ENCODE results near the gene SLIRP.
A peak's percentile ranks its signal among the peaks of the same experiment; 100 is the strongest.
"Not testable (repeated sequence)": the region's sequence is repeated elsewhere in the genome, so short reads cannot be mapped to it uniquely, and the experiment has no call there.

SLIRP gene

DNA sequence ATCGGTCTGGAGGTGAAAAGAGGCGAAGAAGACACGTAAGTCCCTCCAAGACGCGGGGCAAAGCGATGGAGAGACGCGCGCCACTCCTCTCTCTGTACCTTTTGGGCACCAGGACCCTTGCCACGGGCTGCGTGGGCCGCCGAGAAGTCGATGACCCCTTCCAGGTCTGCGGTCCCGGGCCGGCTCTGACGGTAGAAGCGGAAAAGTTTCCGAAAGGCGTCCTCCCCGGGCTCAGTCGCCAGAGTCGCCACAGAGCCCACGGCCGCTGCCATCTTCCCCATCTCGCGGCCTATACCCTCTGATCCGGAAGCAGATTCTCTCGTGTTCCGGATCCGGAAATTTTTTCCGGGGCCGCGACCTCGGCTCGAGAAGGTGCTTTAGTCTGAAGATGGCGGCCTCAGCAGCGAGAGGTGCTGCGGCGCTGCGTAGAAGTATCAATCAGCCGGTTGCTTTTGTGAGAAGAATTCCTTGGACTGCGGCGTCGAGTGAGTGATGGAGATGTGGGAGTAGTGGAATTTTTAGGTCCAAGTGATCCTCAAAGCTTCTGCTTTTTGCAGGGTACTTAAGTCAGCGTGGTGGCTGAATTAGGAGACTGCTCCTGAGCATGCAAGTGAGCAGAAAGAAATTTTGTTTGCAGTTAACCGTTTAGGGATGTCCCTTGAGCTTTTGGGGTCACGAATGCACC lies at the start of gene SLIRP, which contains the start of gene ALKBH1:
SLIRP (plus strand) TSS at position 380 of the 685 bp plus-strand sequence; CDS start at position 389, 9 bp downstream.
ALKBH1 (minus strand) TSS at position 300 of the 685 bp plus-strand sequence; CDS start at position 281, 19 bp downstream.
- H3K36me3 ChIP-seq (ENCODE audit: insufficient read depth, insufficient read length, low read length) = peaks cover 47% of the 10 kb centered on the region
- TF ChIP-seq ZNF274 (IDR thresholded peaks at IDR 0.05; ENCODE audit: low read depth, low read length) (no peak), YY1 (IDR thresholded peaks at IDR 0.05; ENCODE audit: insufficient read depth, insufficient read length) (peak; percentile 68)
- DNase-seq (ENCODE audit: low read depth, low spot score) = peak; percentile 52
- H3K4me1 ChIP-seq (ENCODE audit: insufficient read depth, insufficient read length) = no peaks in the 10 kb centered on the region
- H3K9ac ChIP-seq (ENCODE audit: insufficient read length, low read depth) = peak within 1 kb of the TSS; percentile 95
- H3K27me3 ChIP-seq (ENCODE audit: insufficient read depth, insufficient read length) = no peaks in the 10 kb centered on the region
- H3K9me3 ChIP-seq (ENCODE audit: insufficient read depth, low read length) = no peaks in the 10 kb centered on the region
- peak within 1 kb of the TSS; percentile 99 for H3K4me3 ChIP-seq (ENCODE audit: insufficient read length, low read depth)

DNA sequence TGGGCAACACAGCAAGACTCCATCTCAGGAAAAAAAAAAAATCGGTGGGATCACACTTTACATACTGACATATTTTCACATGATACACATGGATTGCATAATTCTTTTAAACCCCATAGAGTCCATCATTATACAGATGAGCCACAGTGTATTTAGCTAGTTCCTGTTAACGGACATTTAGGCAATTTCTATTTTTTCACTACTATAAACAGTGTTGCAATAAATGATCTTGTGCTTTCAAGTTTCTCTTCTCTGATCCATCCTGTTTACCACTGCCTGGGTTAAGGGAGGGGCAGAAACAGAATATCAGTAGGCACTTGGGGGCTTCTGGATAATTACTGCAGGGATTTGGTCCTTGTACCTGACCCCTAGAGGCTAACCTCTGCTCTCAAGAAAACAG lies 48.1 kb upstream of the SLIRP start:
- no peak overlapping the region for H3K9ac ChIP-seq (ENCODE audit: insufficient read length, low read depth)

DNA sequence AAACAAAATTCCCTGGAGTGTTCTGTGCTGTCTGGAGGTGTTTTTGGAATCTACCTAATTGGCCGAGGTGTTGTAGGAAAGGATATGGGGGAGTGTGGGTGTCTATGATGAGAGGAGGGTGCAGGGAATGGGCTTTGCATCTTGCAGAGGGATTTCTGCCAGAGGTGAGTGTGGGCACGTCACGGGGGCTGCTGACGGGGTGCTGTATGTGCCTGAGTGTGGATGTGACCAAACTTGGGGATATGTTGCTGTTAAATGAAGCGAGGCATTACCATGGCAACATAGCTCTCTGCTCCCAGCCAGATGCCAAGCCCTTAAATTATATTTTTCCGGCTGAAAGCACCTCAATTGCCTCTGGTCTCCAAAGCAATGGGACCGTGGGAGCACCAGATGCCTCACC lies 47.1 kb upstream of the SLIRP start:
- Histone ChIP-seq H3K36me3 (ENCODE audit: insufficient read depth, insufficient read length, low read length) (no peaks in the 10 kb centered on the region), H3K9ac (ENCODE audit: insufficient read length, low read depth) (no peak overlapping the region), H3K27me3 (ENCODE audit: insufficient read depth, insufficient read length) (no peaks in the 10 kb centered on the region), H3K9me3 (ENCODE audit: insufficient read depth, low read length) (no peaks in the 10 kb centered on the region), H3K4me3 (ENCODE audit: insufficient read length, low read depth) (no peak overlapping the region), H3K4me1 (ENCODE audit: insufficient read depth, insufficient read length) (no peaks in the 10 kb centered on the region)
- no peak for TF ChIP-seq SUZ12 (IDR thresholded peaks at IDR 0.05; ENCODE audit: extremely low read depth, insufficient read depth, insufficient read length)
- no peak for TF ChIP-seq ZNF274 (IDR thresholded peaks at IDR 0.05; ENCODE audit: low read depth, low read length)
- TF ChIP-seq YY1 (IDR thresholded peaks at IDR 0.05; ENCODE audit: insufficient read depth, insufficient read length) = no peak
- DNase-seq (ENCODE audit: low read depth, low spot score) = no peak

More for the DNA sequence above, 48.1 kb upstream of the SLIRP start:
- no peak overlapping the region for H3K4me3 ChIP-seq (ENCODE audit: insufficient read length, low read depth)
- H3K27me3 ChIP-seq (ENCODE audit: insufficient read depth, insufficient read length) = no peaks in the 10 kb centered on the region
- no peaks in the 10 kb centered on the region for H3K36me3 ChIP-seq (ENCODE audit: insufficient read depth, insufficient read length, low read length)
- no peak for DNase-seq (ENCODE audit: low read depth, low spot score)
- no peaks in the 10 kb centered on the region for H3K4me1 ChIP-seq (ENCODE audit: insufficient read depth, insufficient read length)
- TF ChIP-seq ZNF274 (IDR thresholded peaks at IDR 0.05; ENCODE audit: low read depth, low read length) (no peak), SUZ12 (IDR thresholded peaks at IDR 0.05; ENCODE audit: extremely low read depth, insufficient read depth, insufficient read length) (no peak)
- no peaks in the 10 kb centered on the region for H3K9me3 ChIP-seq (ENCODE audit: insufficient read depth, low read length)

DNA sequence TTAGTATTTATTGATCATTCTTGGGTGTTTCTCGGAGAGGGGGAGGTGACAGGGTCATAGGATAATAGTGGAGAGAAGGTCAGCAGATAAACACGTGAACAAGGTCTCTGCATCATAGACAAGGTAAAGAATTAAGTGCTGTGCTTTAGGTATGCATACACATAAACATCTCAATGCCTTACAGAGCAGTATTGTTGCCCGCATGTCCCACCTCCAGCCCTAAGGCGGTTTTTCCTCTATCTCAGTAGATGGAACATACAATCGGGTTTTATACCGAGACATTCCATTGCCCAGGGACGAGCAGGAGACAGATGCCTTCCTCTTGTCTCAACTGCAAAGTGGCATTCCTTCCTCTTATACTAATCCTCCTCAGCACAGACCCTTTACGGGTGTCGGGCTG lies 46.3 kb upstream of the SLIRP start:
- H3K4me3 ChIP-seq (ENCODE audit: insufficient read length, low read depth); H3K9me3 ChIP-seq (ENCODE audit: insufficient read depth, low read length); H3K27me3 ChIP-seq (ENCODE audit: insufficient read depth, insufficient read length); H3K9ac ChIP-seq (ENCODE audit: insufficient read length, low read depth); H3K4me1 ChIP-seq (ENCODE audit: insufficient read depth, insufficient read length); H3K36me3 ChIP-seq (ENCODE audit: insufficient read depth, insufficient read length, low read length); DNase-seq (ENCODE audit: low read depth, low spot score): not testable (repeated sequence)

DNA sequence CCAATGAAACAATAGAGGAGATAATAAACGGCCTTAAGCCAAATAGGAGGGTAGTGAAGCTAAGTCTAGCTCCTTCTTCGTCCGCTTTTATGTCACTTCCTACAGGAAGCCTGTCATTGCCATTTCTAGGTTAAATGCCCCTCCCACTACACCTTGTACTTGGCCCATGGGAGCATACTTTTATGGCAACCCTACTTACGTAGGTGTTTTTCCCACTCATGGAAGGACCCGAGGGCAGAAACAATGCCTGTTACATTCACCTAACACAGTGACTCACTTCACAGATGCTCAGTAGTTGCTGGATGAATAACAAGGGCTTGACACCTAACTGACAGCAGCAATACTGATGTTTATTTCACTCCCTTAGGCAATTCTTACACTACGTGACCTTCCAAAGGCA lies 44.6 kb upstream of the SLIRP start:
- no peak for TF ChIP-seq SUZ12 (IDR thresholded peaks at IDR 0.05; ENCODE audit: extremely low read depth, insufficient read depth, insufficient read length)
- TF ChIP-seq YY1 (IDR thresholded peaks at IDR 0.05; ENCODE audit: insufficient read depth, insufficient read length) = no peak
- TF ChIP-seq ZNF274 (IDR thresholded peaks at IDR 0.05; ENCODE audit: low read depth, low read length) = no peak
- no peaks in the 10 kb centered on the region for H3K36me3 ChIP-seq (ENCODE audit: insufficient read depth, insufficient read length, low read length)

DNA sequence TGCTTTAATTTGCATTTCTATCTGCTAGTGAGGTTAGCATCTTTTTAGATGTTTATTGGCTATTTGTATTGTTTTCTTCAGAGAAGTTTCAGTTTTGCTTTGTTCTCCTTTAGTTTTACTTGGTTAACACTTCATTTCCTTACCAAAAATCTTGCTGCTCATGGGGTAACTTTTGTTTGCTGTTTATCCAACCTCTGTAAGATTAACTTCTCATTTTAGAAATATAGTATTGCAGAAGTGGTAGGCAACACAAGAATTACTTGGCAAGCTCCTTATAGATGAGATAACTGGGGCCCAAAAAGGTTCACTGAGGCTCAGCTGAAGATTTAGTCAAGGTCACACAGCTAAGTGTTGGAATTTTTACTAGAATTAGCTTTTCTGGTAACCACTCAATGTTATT lies 40.6 kb upstream of the SLIRP start:
- no peak overlapping the region for H3K4me3 ChIP-seq (ENCODE audit: insufficient read length, low read depth)
- H3K27me3 ChIP-seq (ENCODE audit: insufficient read depth, insufficient read length) = no peaks in the 10 kb centered on the region
- TF ChIP-seq YY1 (IDR thresholded peaks at IDR 0.05; ENCODE audit: insufficient read depth, insufficient read length) = no peak
- TF ChIP-seq ZNF274 (IDR thresholded peaks at IDR 0.05; ENCODE audit: low read depth, low read length) = no peak
- TF ChIP-seq SUZ12 (IDR thresholded peaks at IDR 0.05; ENCODE audit: extremely low read depth, insufficient read depth, insufficient read length) = no peak

More for the DNA sequence above, 44.6 kb upstream of the SLIRP start:
- Histone ChIP-seq H3K4me3 (ENCODE audit: insufficient read length, low read depth) (no peak overlapping the region), H3K4me1 (ENCODE audit: insufficient read depth, insufficient read length) (no peaks in the 10 kb centered on the region), H3K9me3 (ENCODE audit: insufficient read depth, low read length) (no peaks in the 10 kb centered on the region), H3K27me3 (ENCODE audit: insufficient read depth, insufficient read length) (no peaks in the 10 kb centered on the region), H3K9ac (ENCODE audit: insufficient read length, low read depth) (no peak overlapping the region)
- DNase-seq (ENCODE audit: low read depth, low spot score) = no peak

DNA sequence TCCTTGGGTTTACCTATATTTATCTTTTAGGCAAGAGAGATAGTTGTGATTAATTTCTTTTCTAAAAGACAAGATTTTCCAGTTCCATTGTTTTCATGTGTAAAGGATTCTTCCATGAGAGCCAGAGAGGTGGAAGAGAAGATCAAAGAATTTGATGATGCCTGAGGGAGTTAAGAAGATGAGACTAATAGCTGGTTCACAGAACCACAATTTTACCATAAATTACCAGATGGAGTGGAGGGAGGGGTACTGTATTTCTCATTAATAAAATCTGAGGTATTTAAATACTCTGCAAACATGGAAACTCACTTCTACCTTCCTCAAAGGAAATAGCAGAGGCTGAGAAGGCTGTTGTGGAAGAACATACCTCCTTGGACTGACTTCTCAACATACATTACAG lies 34.7 kb upstream of the SLIRP start:
- Histone ChIP-seq H3K9me3 (ENCODE audit: insufficient read depth, low read length) (no peaks in the 10 kb centered on the region), H3K4me1 (ENCODE audit: insufficient read depth, insufficient read length) (no peaks in the 10 kb centered on the region), H3K27me3 (ENCODE audit: insufficient read depth, insufficient read length) (no peaks in the 10 kb centered on the region), H3K9ac (ENCODE audit: insufficient read length, low read depth) (no peak overlapping the region), H3K36me3 (ENCODE audit: insufficient read depth, insufficient read length, low read length) (peaks cover 42% of the 10 kb centered on the region), H3K4me3 (ENCODE audit: insufficient read length, low read depth) (no peak overlapping the region)
- TF ChIP-seq SUZ12 (IDR thresholded peaks at IDR 0.05; ENCODE audit: extremely low read depth, insufficient read depth, insufficient read length) (no peak), ZNF274 (IDR thresholded peaks at IDR 0.05; ENCODE audit: low read depth, low read length) (no peak), YY1 (IDR thresholded peaks at IDR 0.05; ENCODE audit: insufficient read depth, insufficient read length) (no peak)
- DNase-seq (ENCODE audit: low read depth, low spot score) = no peak

More for the DNA sequence above, 40.6 kb upstream of the SLIRP start:
- DNase-seq (ENCODE audit: low read depth, low spot score) = no peak
- H3K9me3 ChIP-seq (ENCODE audit: insufficient read depth, low read length) = no peaks in the 10 kb centered on the region
- peaks cover 1% of the 10 kb centered on the region for H3K36me3 ChIP-seq (ENCODE audit: insufficient read depth, insufficient read length, low read length)
- H3K4me1 ChIP-seq (ENCODE audit: insufficient read depth, insufficient read length) = no peaks in the 10 kb centered on the region
- no peak overlapping the region for H3K9ac ChIP-seq (ENCODE audit: insufficient read length, low read depth)

Data from NT2/D1 (cell line).